Suprapubic skin (tissue), 4 donors: ENCODE data around the gene SPTB. TPM values are rescaled to one million over a fixed set of nuclear protein-coding genes. Genes with fewer than 3 reads are reported as not detected.

Experiments used
- DNase-seq, 2 donors: peaks; one replicate each; pipeline ENCODE4 v3.0.0-alpha.2; 2019; ENCODE audit warnings: low spot score in 2 of 2
- H3K27ac ChIP-seq: fragments of 200-600 bp; sonication (generic); one replicate; pipeline ENCODE4 v1.5.1; 2019
- H3K27me3 ChIP-seq: fragments of 200-600 bp; sonication (generic); one replicate; pipeline ENCODE4 v1.5.1; 2019
- H3K36me3 ChIP-seq: fragments of 200-600 bp; sonication (generic); one replicate; pipeline ENCODE4 v1.5.1; 2019
- H3K4me1 ChIP-seq: fragments of 200-600 bp; sonication (generic); one replicate; pipeline ENCODE4 v1.5.1; 2019
- H3K4me3 ChIP-seq: fragments of 200-600 bp; sonication (generic); one replicate; pipeline ENCODE4 v1.5.1; 2019; ENCODE audit warnings: mild to moderate bottlenecking
- H3K9me3 ChIP-seq: fragments of 200-600 bp; sonication (generic); one replicate; pipeline ENCODE4 v1.5.1; 2019
- EP300 ChIP-seq: sonication (generic); formaldehyde crosslinking; IDR thresholded peaks from one replicate; pipeline ENCODE4 v1.6.1; 2017; ENCODE audit warnings: antibody characterized with exemption
- POLR2A ChIP-seq, 2 donors: fragments of 450-650 bp; IDR thresholded peaks; one replicate each; pipeline ENCODE4 v1.6.1; 2017; ENCODE audit warnings: antibody characterized with exemption in 2 of 2, mild to moderate bottlenecking in 2 of 2, moderate library complexity in 2 of 2
- POLR2AphosphoS5 ChIP-seq, 3 donors: sonication (generic); formaldehyde crosslinking; IDR thresholded peaks; one replicate each; pipeline ENCODE4 v1.6.1; 2017; ENCODE audit warnings: antibody characterized with exemption in 3 of 3
- WGBS: methylation state at CpG from one replicate; pipeline ENCODE4 v1.1.5; 2018; 5-methylcytosine and 5-hydroxymethylcytosine counted together
- total RNA-seq, 4 donors: library from RNA; depleted of rRNA; stranded (reverse); fragments of >200 nt; gene quantifications; one replicate each; pipeline ENCODE4 v1.1.0, GENCODE V29; 2016
- TF ChIP-seq, protein P1 (sequence below), 2 donors: fragments of 200-600 bp in 1 of 2; fragments of 450-650 bp in 1 of 2; sonication (generic) in 1 of 2; IDR thresholded peaks; one replicate each; pipeline ENCODE4 v1.5.1; 2016 to 2019; ENCODE audit warnings: antibody characterized with exemption in 2 of 2, mild to moderate bottlenecking in 1 of 2, moderate library complexity in 1 of 2

SPTB gene
- total RNA-seq, 4 donors from 2014 or later = 0.44 to 2.4 (median 0.54) TPM

DNA sequence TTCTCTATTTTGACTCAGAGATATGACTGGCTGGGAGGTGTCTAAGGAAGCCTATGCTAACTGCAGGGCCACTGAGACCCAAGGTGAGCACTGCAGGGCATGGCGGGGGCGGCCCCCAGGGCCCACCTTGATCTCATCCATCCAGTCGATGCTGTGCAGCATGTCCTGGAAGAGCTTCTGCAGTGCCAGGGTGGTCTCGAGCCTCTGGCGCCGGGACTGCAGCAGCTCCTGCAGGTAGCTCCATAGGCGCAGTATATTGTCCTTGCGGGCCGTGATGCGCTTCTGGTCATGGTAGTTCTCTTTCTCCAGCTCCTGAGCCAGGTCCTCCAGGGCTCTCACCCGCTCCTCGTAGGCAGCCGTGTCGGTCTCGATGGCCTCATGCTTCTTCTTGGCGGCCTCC is 84.5 kb downstream of the SPTB start:
- Histone ChIP-seq H3K9me3 (no peaks in the 10 kb centered on the region), H3K27me3 (no peaks in the 10 kb centered on the region), H3K4me1 (no peaks in the 10 kb centered on the region), H3K27ac (no peak overlapping the region), H3K4me3 (no peak overlapping the region), H3K36me3 (no peaks in the 10 kb centered on the region)
- TF ChIP-seq EP300 (no peak), POLR2A (IDR thresholded peaks at IDR 0.05) (no peak)
- TF ChIP-seq, protein P1, sequence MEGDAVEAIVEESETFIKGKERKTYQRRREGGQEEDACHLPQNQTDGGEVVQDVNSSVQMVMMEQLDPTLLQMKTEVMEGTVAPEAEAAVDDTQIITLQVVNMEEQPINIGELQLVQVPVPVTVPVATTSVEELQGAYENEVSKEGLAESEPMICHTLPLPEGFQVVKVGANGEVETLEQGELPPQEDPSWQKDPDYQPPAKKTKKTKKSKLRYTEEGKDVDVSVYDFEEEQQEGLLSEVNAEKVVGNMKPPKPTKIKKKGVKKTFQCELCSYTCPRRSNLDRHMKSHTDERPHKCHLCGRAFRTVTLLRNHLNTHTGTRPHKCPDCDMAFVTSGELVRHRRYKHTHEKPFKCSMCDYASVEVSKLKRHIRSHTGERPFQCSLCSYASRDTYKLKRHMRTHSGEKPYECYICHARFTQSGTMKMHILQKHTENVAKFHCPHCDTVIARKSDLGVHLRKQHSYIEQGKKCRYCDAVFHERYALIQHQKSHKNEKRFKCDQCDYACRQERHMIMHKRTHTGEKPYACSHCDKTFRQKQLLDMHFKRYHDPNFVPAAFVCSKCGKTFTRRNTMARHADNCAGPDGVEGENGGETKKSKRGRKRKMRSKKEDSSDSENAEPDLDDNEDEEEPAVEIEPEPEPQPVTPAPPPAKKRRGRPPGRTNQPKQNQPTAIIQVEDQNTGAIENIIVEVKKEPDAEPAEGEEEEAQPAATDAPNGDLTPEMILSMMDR (IDR thresholded peaks at IDR 0.05) = no peak
- 100% methylated on average over 12 of the region's 16 CpGs for WGBS
- no peak for DNase-seq

DNA sequence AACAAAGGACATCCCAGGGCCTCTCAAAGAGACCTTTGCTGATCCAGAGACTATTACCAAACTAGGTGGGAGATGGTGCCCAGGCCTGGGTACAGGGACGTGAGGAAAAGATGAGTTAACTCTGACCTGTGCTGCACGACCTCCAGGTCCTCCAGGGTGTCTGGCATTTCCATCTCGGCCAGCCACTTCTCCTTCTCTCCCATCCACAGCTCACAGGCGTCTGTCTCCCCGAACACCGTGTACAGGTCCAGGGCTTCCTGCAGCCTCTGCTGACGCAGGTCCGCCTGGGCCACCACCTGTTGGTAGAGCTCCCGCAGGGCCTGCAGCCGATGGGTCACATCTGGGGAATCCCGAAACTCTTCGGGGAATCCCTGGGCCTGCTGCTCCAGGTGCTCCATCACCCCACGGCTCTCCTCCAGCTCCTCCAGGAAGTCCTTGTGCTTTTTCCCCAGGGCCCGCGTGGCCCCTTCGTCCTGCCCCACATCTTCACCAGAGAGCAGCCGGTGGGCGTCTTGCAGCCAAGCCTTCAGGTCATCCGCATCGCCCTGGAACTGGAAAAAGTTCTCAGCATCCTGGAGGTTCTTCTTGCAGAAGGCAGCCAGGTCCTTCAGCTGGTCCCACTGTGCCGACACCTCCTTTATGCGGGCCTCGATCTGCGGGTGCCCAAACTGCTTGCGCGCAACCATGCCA is 86.7 kb downstream of the SPTB start:
- no peak overlapping the region for H3K27ac ChIP-seq
- no peak overlapping the region for H3K4me3 ChIP-seq
- no peaks in the 10 kb centered on the region for H3K27me3 ChIP-seq
- no peaks in the 10 kb centered on the region for H3K9me3 ChIP-seq
- WGBS = 95% methylated on average over 23 of the region's 26 CpGs
- no peak for TF ChIP-seq POLR2AphosphoS5 (IDR thresholded peaks at IDR 0.05)
- no peak for TF ChIP-seq POLR2A (IDR thresholded peaks at IDR 0.05)
- TF ChIP-seq, protein P1 (IDR thresholded peaks at IDR 0.05) = no peak
- no peak for TF ChIP-seq EP300
- H3K4me1 ChIP-seq = no peaks in the 10 kb centered on the region
- H3K36me3 ChIP-seq = no peaks in the 10 kb centered on the region
- no peak for DNase-seq

DNA sequence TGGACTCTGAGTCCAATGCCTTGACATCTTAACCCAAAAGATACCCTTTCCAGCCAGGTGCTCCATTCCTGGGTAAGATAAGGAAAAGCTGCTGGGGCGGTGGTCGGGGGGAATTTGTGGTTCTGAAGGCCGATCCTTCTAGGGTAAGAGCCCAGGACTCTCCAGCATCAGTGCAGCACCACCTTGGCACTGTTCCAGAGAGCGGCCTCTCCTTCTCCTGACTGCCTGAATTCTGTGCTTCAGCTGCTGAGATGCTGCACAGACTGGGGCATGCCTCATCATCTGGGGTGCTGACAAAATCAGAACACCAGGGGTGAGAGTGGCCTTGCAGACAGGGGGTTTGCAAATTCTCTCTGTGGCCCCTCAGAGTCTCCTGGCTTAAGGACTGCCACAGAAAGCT is 87.5 kb downstream of the SPTB start:
- no peaks in the 10 kb centered on the region for H3K4me1 ChIP-seq
- WGBS = 95% methylated on average over 4 of the region's 4 CpGs
- TF ChIP-seq POLR2AphosphoS5 (IDR thresholded peaks at IDR 0.05) = no peak
- no peak for TF ChIP-seq POLR2A (IDR thresholded peaks at IDR 0.05)
- no peak for TF ChIP-seq EP300
- TF ChIP-seq, protein P1 (IDR thresholded peaks at IDR 0.05) = no peak
- no peak overlapping the region for H3K4me3 ChIP-seq
- no peaks in the 10 kb centered on the region for H3K27me3 ChIP-seq
- no peak for DNase-seq
- no peaks in the 10 kb centered on the region for H3K9me3 ChIP-seq
- H3K27ac ChIP-seq = no peak overlapping the region
- H3K36me3 ChIP-seq = no peaks in the 10 kb centered on the region

GRCh38 chr14:64790478-64790877 is 89.2 kb downstream of the SPTB start:
- WGBS = 81% methylated on average over 6 of the region's 6 CpGs
- DNase-seq = no peak
- H3K4me3 ChIP-seq = no peak overlapping the region
- no peaks in the 10 kb centered on the region for H3K27me3 ChIP-seq
- no peaks in the 10 kb centered on the region for H3K36me3 ChIP-seq
- no peak overlapping the region for H3K27ac ChIP-seq
- no peaks in the 10 kb centered on the region for H3K9me3 ChIP-seq
- TF ChIP-seq EP300 (no peak), POLR2AphosphoS5 (IDR thresholded peaks at IDR 0.05) (no peak), POLR2A (IDR thresholded peaks at IDR 0.05) (no peak)
- TF ChIP-seq, protein P1 (IDR thresholded peaks at IDR 0.05) = no peak
- no peaks in the 10 kb centered on the region for H3K4me1 ChIP-seq

GRCh38 chr14:64789696-64790095 is 90.0 kb downstream of the SPTB start:
- DNase-seq = no peak
- no peak for TF ChIP-seq POLR2AphosphoS5 (IDR thresholded peaks at IDR 0.05)
- TF ChIP-seq, protein P1 (IDR thresholded peaks at IDR 0.05) = no peak
- TF ChIP-seq EP300 = no peak
- no peak for TF ChIP-seq POLR2A (IDR thresholded peaks at IDR 0.05)
- WGBS = 60% methylated on average over 5 of the region's 5 CpGs

More at GRCh38 chr14:64789696-64790095, 90.0 kb downstream of the SPTB start:
- Histone ChIP-seq H3K36me3 (no peaks in the 10 kb centered on the region), H3K9me3 (no peaks in the 10 kb centered on the region), H3K27me3 (no peaks in the 10 kb centered on the region), H3K27ac (no peak overlapping the region), H3K4me1 (no peaks in the 10 kb centered on the region), H3K4me3 (no peak overlapping the region)
